GM21825 (cell line): ENCODE measurements around the gene FBXO31.

Experiments used
- ATAC-seq: cut with Tn5 transposase; IDR thresholded peaks from one replicate; pipeline ENCODE4 v1.9.1; 2021; ENCODE audit warnings: mild to moderate bottlenecking, moderate library complexity; ENCODE audit not compliant: unreplicated experiment

FBXO31 gene

GRCh38 chr16:87316923-87317749, 66.4 kb downstream of the FBXO31 start, which contains the start of gene C16orf95:
Gene C16orf95, minus strand, starts transcription at chr16:87317392. Its CDS starts 150 bp downstream, at chr16:87317242.
- peak; percentile 84 for ATAC-seq

DNA sequence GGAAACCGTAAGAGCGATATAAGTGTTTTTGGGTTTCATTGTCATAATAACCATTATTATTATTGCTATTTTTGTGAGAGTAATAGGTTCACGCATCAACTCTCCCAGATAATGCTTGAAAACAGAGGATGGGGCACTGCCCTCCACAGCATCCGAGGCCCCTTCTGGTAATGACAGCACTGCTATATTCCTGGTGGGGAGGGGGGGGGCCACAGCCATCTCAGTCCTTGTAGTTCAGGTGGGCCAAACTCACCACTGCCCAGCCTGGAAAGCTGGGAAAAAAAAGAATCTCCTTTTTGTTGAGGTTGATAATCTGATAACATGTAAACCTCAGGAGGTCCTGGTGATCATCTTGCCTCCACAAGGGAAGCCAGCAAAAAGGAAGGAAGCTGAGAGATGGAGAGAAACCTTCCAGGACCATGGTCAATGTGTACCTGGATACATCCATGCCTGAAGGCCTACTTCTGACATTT, 67.1 kb downstream of the FBXO31 start:
- ATAC-seq = no peak

DNA sequence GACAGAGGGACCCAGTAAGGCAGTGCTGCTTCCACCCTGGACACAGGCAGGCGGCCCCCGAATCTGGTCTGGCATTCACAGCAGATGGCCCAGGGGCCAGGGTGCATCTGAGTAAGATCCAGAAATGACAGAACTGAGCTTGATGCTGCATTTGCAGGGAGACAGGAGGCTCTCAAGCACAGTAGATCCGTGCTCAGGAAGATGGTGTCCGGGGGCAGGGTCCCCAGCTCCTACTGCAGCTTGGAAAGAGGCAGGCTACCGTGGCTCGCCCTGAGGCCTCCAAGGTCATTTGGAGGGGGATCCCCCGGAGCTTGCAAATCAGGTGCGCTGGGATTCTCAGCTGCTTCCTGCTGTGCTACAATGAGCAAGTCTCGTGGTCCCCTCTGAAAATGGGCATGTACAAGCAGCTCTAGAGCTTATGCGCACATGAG, 68.6 kb downstream of the FBXO31 start:
- no peak for ATAC-seq

DNA sequence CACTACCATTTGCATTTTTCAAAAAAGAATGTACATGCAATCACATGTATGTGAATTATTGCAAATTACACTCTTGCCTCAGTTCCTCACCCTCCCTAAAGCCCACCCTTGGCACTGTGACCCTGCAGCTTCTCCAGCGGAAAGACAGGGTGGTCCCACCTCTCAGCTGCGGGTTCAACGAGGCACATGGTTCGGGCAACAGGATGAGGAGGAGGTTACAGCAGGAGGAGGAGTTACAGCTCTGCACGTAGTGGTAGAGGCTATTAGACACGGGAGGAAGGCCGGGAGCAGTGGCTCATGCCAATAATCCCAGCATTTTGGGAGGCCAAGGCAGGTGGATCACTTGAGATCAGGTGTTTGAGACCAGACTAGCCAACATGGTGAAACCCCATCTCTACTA, 71.6 kb downstream of the FBXO31 start:
- ATAC-seq = no peak

GRCh38 chr16:87311387-87311786, 72.2 kb downstream of the FBXO31 start:
- no peak for ATAC-seq

DNA sequence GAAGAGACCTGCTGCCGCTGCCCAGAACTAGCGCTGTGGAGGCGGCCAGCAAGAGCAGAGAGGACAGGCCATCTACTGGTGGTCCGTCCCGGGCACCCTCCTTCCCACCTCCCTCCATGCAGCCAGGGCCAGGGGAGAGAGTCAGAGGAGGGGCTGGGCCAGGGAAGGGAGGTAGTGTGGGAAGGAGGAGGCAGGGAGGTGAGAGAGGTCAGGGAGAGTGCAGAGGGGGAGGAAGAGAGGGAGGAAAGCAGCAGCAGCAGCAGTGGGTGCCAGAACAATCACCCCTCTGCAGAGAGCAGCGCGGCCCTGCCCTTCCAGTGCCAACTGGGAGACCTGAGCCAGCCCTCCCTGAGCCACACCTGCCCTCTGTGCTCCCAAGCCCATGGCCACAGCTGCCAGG, 73.0 kb downstream of the FBXO31 start:
- ATAC-seq = no peak

- ATAC-seq = no peak
Observed at GRCh38 chr16:87309620-87310525, 73.7 kb downstream of the FBXO31 start.

DNA sequence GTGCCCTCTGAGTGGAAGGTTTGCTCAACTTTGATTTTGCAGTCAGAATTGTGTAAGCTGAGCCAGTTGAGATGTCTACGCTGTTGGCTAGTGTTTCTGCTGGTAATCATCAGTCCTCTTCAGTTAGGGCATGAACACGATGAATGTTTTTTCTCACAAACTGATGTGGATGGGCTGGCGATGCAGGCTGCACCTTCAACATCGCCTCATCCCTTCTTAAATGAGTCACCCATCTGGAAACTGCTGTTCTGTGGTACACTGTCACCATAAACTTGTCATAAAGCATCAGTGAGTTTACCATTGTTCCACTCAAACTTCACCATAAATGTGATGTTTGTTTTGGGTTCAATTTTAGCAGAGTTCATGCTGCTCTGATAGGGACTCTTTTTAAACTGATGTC, 74.8 kb downstream of the FBXO31 start:
- ATAC-seq = no peak

GRCh38 chr16:87306516-87306915, 77.1 kb downstream of the FBXO31 start:
- ATAC-seq = no peak

- no peak for ATAC-seq
Observed at GRCh38 chr16:87305505-87306391, 77.8 kb downstream of the FBXO31 start.

- no peak for ATAC-seq
Observed at GRCh38 chr16:87304951-87305350, 78.6 kb downstream of the FBXO31 start.

GRCh38 chr16:87303962-87304521, 79.5 kb downstream of the FBXO31 start:
- ATAC-seq = no peak

- ATAC-seq = no peak
Observed at GRCh38 chr16:87303431-87303930, 80.1 kb downstream of the FBXO31 start.

GRCh38 chr16:87298857-87299465, 84.6 kb downstream of the FBXO31 start:
- ATAC-seq = no peak

DNA sequence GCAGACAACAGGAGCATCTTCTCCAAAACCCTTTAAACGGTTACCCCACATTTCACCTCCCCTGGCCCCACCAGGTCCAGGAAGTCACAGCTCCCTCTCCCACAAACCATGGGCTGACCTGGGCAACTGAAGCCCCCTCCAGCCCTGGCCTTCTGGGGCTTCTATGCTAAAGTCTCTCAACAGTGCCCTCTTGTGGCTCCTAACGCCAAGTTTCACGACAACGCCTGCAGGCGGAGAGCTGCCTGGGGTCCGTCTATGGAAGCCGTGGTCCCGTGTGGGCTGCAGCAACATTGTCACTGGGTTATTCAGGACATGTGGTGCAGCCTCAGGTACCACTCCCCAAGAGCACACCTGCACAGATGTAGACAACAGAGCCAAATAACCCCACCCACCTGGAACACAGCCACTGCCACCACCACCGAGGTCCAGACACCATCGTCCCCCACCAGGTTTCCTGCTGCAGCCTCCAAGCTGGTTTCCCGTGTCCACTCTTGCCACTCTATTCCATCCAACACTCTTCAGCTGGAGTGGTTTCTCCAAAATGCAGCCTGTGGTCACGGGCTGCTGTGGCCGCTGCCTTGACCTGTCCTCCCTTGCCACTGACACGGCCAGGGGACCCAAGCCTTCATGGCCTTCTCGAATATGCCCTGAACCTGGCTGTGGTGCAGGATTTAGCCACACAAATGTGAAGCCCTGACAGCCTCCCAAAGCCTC, 85.5 kb downstream of the FBXO31 start:
- no peak for ATAC-seq

GRCh38 chr16:87297407-87297806, 86.2 kb downstream of the FBXO31 start:
- no peak for ATAC-seq

DNA sequence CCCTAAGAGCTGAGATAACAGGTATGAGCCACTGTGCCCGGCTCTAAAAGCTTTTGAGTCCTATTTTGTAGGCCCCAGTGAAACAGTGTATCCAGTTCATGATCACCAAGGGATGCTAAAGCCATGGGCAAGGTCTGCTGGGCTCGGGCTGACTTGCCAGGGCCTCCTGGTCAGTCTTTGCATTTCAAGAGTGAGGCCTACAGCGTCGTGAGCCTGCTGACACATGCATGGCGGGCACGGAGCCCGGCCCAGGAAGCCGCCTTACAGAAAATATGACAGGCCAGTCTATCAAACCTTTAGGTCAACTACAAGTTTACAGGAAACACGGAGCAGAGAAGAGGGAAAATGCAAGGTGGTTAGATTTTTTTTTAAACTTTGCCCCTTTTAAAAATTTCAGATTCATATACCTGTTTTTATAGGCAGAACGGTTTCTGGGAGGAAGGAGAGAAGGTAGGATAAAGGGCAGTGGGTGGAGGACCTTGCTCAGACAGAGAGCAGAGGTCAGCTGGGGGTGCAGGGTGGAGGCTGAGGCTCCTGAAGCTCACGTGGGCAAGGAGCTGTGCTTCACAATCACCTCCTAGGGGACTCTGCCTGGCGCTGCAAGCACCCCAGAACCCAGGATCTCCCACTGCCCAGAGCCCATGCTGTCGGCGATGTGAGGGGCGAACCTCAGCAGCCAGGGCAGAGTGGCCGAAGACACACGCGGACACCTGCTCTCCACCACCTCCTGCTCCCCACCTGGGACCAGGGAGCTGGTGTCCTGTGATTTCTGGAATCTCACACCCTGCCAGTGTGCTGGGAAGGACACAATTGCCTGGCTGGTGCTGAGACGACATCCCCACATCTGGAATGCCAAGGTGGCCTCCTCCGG, 87.7 kb downstream of the FBXO31 start:
- no peak for ATAC-seq

- no peak for ATAC-seq
Observed at GRCh38 chr16:87295259-87295658, 88.3 kb downstream of the FBXO31 start.
